ENCODE results near the gene AGAP3.

The AGAP3 gene

DNA sequence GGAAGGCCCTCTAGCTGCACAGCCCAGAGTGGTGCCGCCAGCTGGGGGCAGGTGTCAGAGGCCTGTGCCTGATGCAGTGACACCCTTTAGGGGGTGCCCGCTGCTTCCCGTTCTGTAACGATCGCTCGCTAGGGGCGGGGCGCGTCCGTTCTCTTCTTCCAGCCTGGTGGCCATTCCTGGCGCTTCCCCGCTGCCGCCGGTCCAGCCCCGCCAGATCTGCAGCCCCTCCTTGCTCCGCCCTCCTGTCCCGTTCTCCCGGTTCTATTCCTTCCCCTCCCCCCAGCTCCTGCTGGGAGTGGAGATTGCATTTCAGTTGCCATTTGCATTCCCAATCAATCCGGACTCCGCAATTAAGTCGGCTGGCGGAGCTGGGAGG, 39.2 kb downstream of the AGAP3 start:
- no peak for DNase-seq

- DNase-seq = no peak
Measured at GRCh38 chr7:151125846-151126481, 39.7 kb downstream of the AGAP3 start.

DNA sequence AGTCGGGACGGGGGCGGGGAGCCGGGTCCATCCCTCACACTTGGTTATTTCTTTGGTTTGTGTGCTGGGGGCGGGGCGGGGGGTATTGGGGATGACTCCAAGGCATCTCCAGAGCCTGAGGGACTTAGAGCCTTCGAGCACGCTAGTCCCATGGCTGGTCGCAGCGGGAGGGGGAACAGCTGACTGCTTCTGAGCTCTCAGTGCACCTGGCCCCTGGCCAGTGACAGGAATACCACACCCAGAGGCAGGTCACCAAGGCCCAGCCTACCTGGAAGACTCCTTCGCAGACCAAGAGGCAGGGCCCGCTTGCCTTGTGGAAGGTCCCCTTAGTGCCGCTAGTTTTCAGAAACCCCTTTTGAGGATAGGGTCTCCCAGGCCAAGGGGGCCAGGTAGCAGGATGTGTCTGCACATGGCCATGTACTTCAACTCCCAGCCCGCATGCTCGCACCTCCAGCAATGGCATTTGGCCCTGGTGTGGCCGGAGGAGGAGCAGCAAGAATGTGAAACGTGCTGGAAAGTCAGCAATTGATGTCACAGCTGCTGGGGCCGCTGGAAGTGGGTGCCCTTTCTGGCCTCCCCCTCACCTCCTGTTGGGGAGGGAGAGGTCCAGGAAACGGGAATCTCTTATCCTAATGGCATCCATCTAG, 40.3 kb downstream of the AGAP3 start:
- DNase-seq = no peak

DNA sequence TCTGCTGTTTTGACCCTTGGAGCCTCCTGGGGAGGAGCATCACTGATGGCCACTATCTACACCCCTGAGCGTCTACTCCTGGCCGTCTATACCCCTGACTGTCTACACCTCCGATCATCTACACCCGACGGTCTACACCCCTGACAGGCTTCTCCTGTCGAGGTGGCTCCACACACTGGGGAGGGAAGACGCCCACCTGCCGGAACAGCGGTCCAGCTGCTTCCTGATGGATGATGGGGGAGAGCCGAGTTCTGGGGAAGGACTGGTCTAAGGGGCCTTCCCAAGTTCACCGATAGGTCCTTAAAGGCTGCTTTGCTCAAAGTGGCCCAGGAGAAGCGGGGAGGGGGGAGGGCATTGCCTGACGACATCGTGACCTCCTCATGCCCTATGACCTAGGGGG, 41.9 kb downstream of the AGAP3 start:
- no peak for DNase-seq

DNA sequence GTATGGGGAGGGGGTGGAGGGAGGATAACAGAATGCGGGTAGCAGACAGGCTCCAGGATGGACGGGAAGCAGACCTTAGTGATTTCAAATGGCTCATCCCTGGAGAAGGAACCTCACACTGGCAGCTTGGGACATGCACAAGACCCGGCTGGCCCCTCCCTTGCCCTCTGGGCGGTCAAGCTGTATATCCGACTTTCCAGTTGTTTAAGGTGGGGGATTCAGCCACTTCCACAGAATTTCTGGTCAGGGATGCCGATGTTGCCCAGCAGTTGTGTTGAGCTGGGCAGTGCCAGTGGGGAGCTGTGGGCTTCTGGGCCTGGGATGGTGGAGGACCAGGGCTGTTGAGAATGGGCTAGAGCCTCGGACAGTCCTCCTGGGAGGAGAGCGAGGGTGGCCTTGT, 42.4 kb downstream of the AGAP3 start:
- DNase-seq = no peak

DNA sequence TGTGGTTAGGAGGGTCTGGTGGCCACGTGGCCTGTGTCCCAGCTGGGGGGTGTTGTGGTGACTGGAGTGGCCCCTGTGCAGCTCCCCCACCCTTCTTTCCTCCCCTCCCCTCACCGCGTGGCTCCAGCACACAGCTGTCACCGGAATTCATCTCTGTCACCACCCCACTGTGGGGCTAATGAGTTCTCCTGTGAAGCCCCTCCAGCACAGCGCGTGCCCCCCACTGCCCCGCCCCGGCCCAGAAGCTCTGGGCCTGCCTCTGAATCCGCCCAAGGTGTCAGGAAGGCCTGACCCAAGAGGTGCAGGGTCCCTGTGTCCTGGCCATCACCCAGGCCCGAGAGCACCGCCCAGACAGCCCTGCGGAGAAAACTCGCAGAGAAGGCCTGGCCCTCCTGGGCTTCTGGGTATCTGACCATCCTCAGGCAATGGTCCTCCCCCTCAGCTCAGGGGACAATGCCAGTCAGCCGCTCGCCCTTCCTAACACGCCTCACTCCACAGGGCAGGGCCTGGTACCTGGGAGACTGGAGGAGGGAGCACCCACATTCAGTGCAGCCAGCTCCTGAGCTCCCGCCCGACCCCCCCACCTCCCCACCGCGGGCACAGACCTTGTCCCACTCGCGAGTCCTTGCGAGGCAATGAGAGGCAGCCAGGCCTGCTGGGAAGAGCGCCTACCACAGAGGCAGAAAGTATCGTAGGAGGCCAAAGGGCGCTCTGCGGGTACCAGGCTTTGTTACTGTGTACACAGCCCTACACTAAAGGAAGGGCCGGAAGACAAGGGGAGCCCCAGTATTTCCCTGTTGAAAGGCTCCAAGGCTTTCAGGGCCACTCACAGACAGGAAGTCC, 43.1 kb downstream of the AGAP3 start:
- no peak for DNase-seq

- DNase-seq = no peak
Measured at GRCh38 chr7:151129960-151130591, 43.8 kb downstream of the AGAP3 start.

GRCh38 chr7:151130741-151131157, 44.5 kb downstream of the AGAP3 start:
- no peak for DNase-seq

DNA sequence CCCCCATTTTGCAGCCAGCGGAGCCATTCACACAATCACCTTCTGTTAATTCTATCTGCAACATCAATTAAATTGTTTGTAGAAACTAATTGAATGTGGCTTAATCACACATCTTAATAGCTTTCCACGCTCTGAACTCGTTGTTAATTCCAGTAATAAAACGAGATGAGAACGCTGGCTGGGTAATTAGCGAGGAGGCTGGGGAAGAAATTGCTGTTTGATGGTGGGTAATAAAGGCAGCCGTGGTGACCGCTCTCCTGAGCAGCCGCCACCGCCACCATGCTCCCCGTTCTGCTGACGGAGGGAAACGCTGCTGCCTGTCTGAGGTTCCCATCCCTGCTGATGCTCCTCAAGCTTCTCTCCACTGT, 44.9 kb downstream of the AGAP3 start:
- no peak for DNase-seq

GRCh38 chr7:151131592-151132293, 45.5 kb downstream of the AGAP3 start:
- no peak for DNase-seq

GRCh38 chr7:151132461-151133205, 46.4 kb downstream of the AGAP3 start:
- DNase-seq = no peak

DNA sequence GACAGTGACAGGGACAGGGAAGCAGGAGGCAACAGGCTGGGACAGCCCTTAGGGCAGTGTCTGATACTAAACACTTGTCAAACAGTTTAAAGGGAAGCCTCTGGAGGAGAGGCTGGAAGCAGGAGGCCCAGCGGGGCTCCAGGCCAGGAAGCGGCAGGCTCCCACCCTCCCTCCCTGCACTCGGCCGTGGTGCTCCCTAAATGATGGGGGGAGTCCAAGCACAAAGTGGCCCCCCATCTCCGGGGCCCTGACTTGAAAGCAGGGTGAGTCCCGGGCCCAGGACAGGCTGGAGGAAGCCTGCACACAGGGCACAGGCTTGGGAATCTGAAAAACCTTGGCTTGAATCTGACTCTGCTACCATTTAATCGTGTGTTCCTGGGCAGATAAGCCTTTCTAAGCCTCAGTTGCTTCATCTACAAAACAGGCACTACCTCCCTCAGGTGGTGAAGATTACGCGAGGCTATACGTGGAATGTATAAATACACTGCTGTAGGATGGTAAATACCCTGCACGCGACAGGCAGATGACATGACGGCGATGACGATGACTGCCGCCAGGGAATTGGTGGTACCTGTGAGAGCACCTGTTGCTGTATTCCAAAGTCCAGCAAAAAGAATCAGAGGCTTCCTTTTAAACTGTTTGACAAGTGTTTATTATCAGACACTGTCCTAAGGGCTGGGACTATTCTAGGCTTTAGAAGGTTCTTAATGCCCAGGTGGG, 47.2 kb downstream of the AGAP3 start:
- no peak for DNase-seq

GRCh38 chr7:151133986-151134742, 47.9 kb downstream of the AGAP3 start:
- no peak for DNase-seq

DNA sequence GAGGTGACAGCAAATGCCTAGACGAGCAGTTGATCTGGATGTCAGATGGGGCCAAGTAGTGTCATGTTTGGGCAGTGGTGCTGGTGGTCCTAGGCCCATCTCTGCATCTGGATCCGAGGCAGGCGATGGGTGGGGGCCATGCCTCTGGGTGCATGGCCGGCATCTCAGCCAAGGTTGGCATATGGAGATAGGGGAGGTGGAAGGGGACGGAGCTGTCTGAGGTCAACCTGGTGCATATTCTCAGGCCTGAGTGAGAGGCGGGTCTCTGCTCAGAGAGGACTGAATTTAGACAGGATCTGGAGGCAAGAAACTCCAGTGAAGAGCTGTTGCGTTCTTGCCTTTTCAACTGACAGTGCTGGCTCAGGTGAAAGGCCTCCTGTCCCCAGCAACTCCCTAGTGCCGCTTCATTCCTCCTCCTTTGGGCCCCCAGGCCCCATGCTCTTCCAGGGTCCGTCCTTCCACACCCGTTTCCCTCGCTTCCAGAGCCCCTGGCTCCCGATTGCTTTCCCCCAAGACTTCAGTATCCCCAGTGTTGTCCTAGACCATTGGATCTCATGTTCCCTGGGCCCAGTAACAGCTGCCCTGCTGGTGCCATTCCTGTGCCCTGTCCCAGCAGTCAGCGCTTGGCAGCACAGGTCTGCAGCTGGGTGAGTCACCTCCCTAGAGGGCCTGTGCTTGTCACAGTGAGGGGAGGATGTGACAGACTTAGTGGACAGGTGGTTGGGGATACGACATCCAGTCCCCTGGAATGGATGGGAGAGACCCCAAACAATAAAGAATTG, 48.7 kb downstream of the AGAP3 start:
- DNase-seq = no peak

DNA sequence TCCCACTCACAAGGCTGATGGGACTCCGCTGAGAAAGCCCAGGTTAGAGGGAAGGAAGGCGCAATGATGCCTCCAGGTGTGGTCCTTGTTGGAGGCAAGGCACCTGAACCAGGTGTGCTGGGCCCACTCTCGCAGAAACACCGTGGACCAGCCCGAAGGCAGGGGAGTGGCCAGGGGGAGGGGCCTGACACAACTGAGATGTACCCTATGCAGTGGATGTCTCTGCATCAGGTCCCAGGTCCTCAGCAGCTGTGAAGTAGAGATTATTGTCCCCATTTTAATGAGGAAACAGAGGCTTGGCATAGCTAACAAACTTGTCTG, 49.2 kb downstream of the AGAP3 start:
- DNase-seq = no peak

GRCh38 chr7:151135866-151136843, 49.9 kb downstream of the AGAP3 start:
- no peak for DNase-seq

DNA sequence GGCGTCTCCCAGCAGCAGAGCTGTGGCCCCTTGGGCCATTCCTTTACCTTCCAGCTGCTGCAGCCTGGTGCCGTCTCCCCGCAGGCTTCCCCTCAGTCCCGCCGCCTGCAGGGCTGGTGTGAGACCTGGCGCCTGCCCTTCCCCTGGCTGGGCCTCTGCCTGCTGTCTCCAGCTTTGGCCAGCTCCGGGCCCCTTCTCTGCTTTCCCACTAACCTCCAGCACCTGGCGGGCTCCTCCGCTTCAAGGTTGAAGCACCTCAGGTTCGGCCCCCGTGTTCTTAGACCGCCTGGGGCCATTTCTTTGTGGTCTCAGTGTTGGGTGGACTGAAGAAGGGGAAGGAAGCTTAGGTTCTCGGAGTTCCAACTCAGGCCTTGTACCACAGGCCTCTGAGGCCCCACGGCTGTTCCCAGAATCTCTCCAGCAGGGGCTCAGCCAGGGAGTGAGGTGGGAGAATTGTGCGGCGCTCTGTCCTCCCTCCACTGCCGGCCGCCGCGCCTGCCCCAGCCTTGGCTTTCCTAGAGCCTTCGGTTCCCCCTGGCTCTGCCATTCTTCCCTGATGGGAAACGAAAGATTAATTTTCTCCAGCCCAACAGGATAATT, 50.9 kb downstream of the AGAP3 start:
- DNase-seq = no peak

DNA sequence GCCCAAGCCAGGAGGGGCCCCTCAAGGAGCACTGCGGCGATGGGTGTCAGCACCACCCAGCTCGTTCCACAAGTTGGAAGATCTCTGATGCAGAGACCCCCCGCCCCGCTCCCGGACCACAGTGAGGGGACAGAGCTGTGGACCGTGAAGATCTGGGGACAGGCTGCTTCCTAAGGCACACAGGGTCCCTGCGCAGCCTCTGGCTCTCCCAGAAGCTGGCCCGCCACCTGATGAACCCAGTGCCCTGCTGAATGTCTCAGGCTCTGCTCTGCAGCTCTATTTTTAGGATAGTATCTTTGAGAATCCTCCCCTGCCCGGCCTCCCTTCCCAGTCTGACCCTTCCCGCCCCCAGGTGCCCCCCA, 51.5 kb downstream of the AGAP3 start:
- no peak for DNase-seq

All from hematopoietic multipotent progenitor cell treated with erythropoietin and hydrocortisone succinate and interleukin-3 and kit ligand, for 4 days (in vitro differentiated cells).